Measurements from ENCODE around the gene SLC22A1.

DNA sequence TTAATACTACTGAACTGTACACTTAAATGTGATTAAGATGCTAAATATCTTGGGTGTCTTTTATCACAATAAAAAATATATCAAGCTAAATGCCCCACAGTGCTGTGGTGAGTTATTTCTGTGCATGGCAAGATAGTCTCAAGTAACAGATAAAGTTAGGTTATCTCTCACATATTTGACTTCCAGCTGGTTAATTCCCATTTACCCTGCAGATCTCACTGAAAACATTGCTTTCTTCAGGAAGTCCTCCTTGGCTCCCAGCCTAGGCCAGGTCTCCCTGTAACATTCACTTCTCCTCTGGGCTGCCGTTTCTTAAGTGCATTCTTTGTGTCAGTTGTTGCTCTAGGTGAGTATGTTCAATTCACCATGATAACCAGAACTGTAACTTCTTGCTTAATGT, 59.1 kb downstream of the SLC22A1 start:
- TF ChIP-seq, protein P1, sequence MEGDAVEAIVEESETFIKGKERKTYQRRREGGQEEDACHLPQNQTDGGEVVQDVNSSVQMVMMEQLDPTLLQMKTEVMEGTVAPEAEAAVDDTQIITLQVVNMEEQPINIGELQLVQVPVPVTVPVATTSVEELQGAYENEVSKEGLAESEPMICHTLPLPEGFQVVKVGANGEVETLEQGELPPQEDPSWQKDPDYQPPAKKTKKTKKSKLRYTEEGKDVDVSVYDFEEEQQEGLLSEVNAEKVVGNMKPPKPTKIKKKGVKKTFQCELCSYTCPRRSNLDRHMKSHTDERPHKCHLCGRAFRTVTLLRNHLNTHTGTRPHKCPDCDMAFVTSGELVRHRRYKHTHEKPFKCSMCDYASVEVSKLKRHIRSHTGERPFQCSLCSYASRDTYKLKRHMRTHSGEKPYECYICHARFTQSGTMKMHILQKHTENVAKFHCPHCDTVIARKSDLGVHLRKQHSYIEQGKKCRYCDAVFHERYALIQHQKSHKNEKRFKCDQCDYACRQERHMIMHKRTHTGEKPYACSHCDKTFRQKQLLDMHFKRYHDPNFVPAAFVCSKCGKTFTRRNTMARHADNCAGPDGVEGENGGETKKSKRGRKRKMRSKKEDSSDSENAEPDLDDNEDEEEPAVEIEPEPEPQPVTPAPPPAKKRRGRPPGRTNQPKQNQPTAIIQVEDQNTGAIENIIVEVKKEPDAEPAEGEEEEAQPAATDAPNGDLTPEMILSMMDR (IDR thresholded peaks at IDR 0.05; ENCODE audit: insufficient read depth, low read depth, low read length): no peak
- TF ChIP-seq EZH2 (IDR thresholded peaks at IDR 0.05; ENCODE audit: insufficient read depth, low read length): no peak

Data from astrocyte (in vitro differentiated cells and primary cell).